K562 (cell line): ENCODE results near the gene GIPC3. TPM values are rescaled to one million over a fixed set of nuclear protein-coding genes. Genes with fewer than 3 reads are reported as not detected.

Source experiments
- ATAC-seq: fragments of 200-7000 bp; cut with Tn5 transposase; 3 replicates; pipeline ENCODE4 v1.9.1; 2020; ENCODE audit warnings: moderate library complexity
- BruUV-seq: library from RNA; stranded (reverse); fragments of 400-500 nt; replicated peaks from 2 replicates; lab custom pipeline; 2021; lab: Mats Ljungman, UMichigan
- CTCF ChIA-PET: fragments of 300-600 bp; formaldehyde crosslinking; extraction: SDS; loops from one replicate; lab custom pipeline; 2021; ENCODE audit warnings: low intra/inter-chr PET ratio; lab: Yijun Ruan, JAX
- POLR2A ChIA-PET: fragments of 300-600, 350-650 bp; sonication (Branson Sonifier 250); formaldehyde crosslinking; extraction: SDS; loops from one replicate; lab custom pipeline; 2021; ENCODE audit warnings: antibody characterized with exemption, inconsistent platforms; lab: Yijun Ruan, JAX
- DNase-seq, 4 experiments: peaks; one replicate each; pipeline versions ENCODE4 v3.0.0 to v3.0.0-alpha.2; 2011 to 2018; ENCODE audit warnings: low spot score in 3 of 4, mixed read lengths in 3 of 4; ENCODE audit errors: extremely low read depth in 1 of 4
- FAIRE-seq: peaks from 2 replicates; lab custom pipeline; 2011; peaks lifted over from hg19 to GRCh38; lab: Jason Lieb, UNC
- H2AFZ ChIP-seq: 2 replicates; pipeline ENCODE4 v1.6.0; 2011; ENCODE audit warnings: low read depth, low read length, control low read depth, inconsistent platforms
- H3K27ac ChIP-seq: fragments of 200-600 bp; 3 replicates; pipeline ENCODE4 v1.8.0; 2011; ENCODE audit warnings: low read depth, mild to moderate bottlenecking, control low read depth, inconsistent platforms, low read length, moderate library complexity, mixed read lengths; ENCODE audit errors: extremely low read depth
- H3K27me3 ChIP-seq, 2 experiments: fragments of 300-600 bp in 1 of 2; 2 replicates in 1 of 2; 3 replicates in 1 of 2; pipeline versions ENCODE4 v1.6.0 to v1.8.0; 2011; ENCODE audit warnings: inconsistent platforms in 2 of 2, low read length in 2 of 2, mild to moderate bottlenecking in 1 of 2, mixed read lengths in 1 of 2, moderate library complexity in 1 of 2; ENCODE audit not compliant: control insufficient read depth in 2 of 2, insufficient read depth in 2 of 2
- H3K36me3 ChIP-seq: fragments of 300-600 bp; 3 replicates; pipeline ENCODE4 v1.8.0; 2011; ENCODE audit warnings: mild to moderate bottlenecking, low read length, inconsistent platforms; ENCODE audit not compliant: control insufficient read depth, insufficient read depth
- H3K4me1 ChIP-seq, 2 experiments: fragments of 200-600 bp in 1 of 2; replicated peaks in 1 of 2; 2 replicates in 1 of 2; 3 replicates in 1 of 2; pipeline versions ENCODE4 v1.5.1 to v1.8.0; 2011; ENCODE audit warnings: inconsistent platforms in 2 of 2, low read length in 2 of 2, mild to moderate bottlenecking in 1 of 2, mixed read lengths in 1 of 2, moderate library complexity in 1 of 2; ENCODE audit not compliant: control insufficient read depth in 2 of 2, insufficient read depth in 2 of 2
- H3K4me2 ChIP-seq: 2 replicates; pipeline ENCODE4 v1.6.1; 2011; ENCODE audit warnings: low read length, control low read depth, inconsistent platforms, mixed read lengths; ENCODE audit not compliant: insufficient read depth
- H3K4me3 ChIP-seq: fragments of 200-600 bp; sonication (generic), shearing (Covaris generic); 2 replicates; pipeline ENCODE4 v1.5.1; 2016; ENCODE audit warnings: control low read depth, inconsistent platforms
- H3K79me2 ChIP-seq: fragments of 200-600 bp; 3 replicates; pipeline ENCODE4 v1.8.0; 2011; ENCODE audit warnings: low read length, inconsistent platforms; ENCODE audit not compliant: control insufficient read depth, insufficient read depth
- H3K9ac ChIP-seq, 2 experiments: 2 replicates each; pipeline versions ENCODE4 v1.6.0 to v1.6.1; 2011; ENCODE audit warnings: low read depth in 2 of 2, low read length in 2 of 2, control low read depth in 1 of 2, inconsistent platforms in 1 of 2, mild to moderate bottlenecking in 1 of 2, mixed read lengths in 1 of 2; ENCODE audit not compliant: insufficient read depth in 1 of 2
- H3K9me1 ChIP-seq: one replicate; pipeline ENCODE4 v1.6.0; 2011; ENCODE audit warnings: inconsistent platforms, mild to moderate bottlenecking, low read length, moderate library complexity; ENCODE audit not compliant: control insufficient read depth, insufficient read depth
- H3K9me3 ChIP-seq: replicated peaks from 2 replicates; pipeline ENCODE4 v1.5.1; 2011; ENCODE audit warnings: low read depth, low read length, inconsistent platforms; ENCODE audit not compliant: control insufficient read depth, insufficient read depth
- H4K20me1 ChIP-seq: replicated peaks from 2 replicates; pipeline ENCODE4 v1.6.1; 2011; ENCODE audit warnings: low read length, inconsistent platforms, mixed read lengths; ENCODE audit not compliant: control insufficient read depth, insufficient read depth
- KLF6 ChIP-seq: fragments of 250-450 bp; sonication (Bioruptor Pico); IDR thresholded peaks from 2 replicates; pipeline ENCODE4 v1.4.0; 2020; ENCODE audit warnings: mild to moderate bottlenecking, moderate library complexity, borderline replicate concordance
- MNT ChIP-seq, 2 experiments: fragments of 450-650 bp; conservative IDR thresholded peaks; 2 replicates each; pipeline ENCODE4 v1.6.1; 2017; ENCODE audit warnings: mild to moderate bottlenecking in 2 of 2, moderate library complexity in 2 of 2
- MYNN ChIP-seq, 2 experiments: sonication (generic); formaldehyde crosslinking in 1 of 2; IDR thresholded peaks; 2 replicates each; pipeline versions ENCODE4 v1.5.0 to v1.6.1; 2016 to 2020; ENCODE audit warnings: antibody characterized with exemption in 1 of 2, missing genetic modification reagents in 1 of 2
- POLR2G ChIP-seq: fragments of 200-400 bp; formaldehyde crosslinking; IDR thresholded peaks from 2 replicates; pipeline ENCODE4 v1.6.1; 2017; ENCODE audit warnings: low read depth, mild to moderate bottlenecking, antibody characterized with exemption, low read length, moderate library complexity
- PTBP1 ChIP-seq: fragments of 200-400 bp; formaldehyde crosslinking; IDR thresholded peaks from 2 replicates; pipeline ENCODE4 v1.6.1; 2017; ENCODE audit warnings: low read depth, low read length
- SETDB1 ChIP-seq: IDR thresholded peaks from one replicate; pipeline ENCODE4 v1.6.1; 2012; ENCODE audit warnings: low read length, control low read depth, inconsistent platforms
- SUPT5H ChIP-seq: fragments of 450-650 bp; IDR thresholded peaks from 2 replicates; pipeline ENCODE4 v1.6.1; 2016
- ZBTB33 ChIP-seq: sonication (generic); formaldehyde crosslinking; IDR thresholded peaks from 2 replicates; pipeline ENCODE4 v1.8.1; 2023; ENCODE audit warnings: mild to moderate bottlenecking, missing genetic modification reagents
- ZMIZ1 ChIP-seq, 2 experiments: fragments of 150-350 bp in 1 of 2; IDR thresholded peaks; 2 replicates each; pipeline ENCODE4 v1.6.1; 2012 to 2016; ENCODE audit warnings: low read depth in 2 of 2, low read length in 2 of 2, mild to moderate bottlenecking in 1 of 2, moderate library complexity in 1 of 2
- ZNF282 ChIP-seq: sonication (generic); formaldehyde crosslinking; IDR thresholded peaks from 2 replicates; pipeline ENCODE4 v1.8.1; 2023; ENCODE audit warnings: missing genetic modification reagents
- WGBS: fragments of 100-300 bp; shearing (Covaris generic); methylation state at CpG from one replicate; pipeline ENCODE4 v1.1.6; 2016; ENCODE audit warnings: low coverage, mixed read lengths; ENCODE audit not compliant: insufficient coverage; ENCODE audit errors: missing lambda C conversion rate; 5-methylcytosine and 5-hydroxymethylcytosine counted together
- in situ Hi-C: fragments of 300-500 bp; cut with MboI; formaldehyde crosslinking; loops from 4 replicates; pipeline ENCODE4 v1.15.0; 2018; ENCODE audit warnings: inconsistent platforms, mixed read lengths
- intact Hi-C: fragments of 100-400 bp; cut with micrococcal nuclease; formaldehyde crosslinking; loops from 2 replicates; pipeline ENCODE4 v1.14.2; 2022
- polyA plus RNA-seq, 8 experiments: library from polyadenylated mRNA; depleted of rRNA in 4 of 8; stranded (reverse) in 5 of 8; unstranded in 3 of 8; fragments of >200 nt; fragmentation: Nextera tagmentation in 2 of 8; fragmentation: Illumina TruSeq in 1 of 8; extraction: Ambion mirVana in 2 of 8; extraction: Trizol in 1 of 8; gene quantifications; 2 replicates each; pipeline versions ENCODE4 v1.2.1 to v1.2.3, GENCODE V29; 2011 to 2014; ENCODE audit warnings: inconsistent platforms in 1 of 8, missing spikeins in 1 of 8
- total RNA-seq, 7 experiments: library from RNA; depleted of rRNA in 6 of 7; stranded (reverse); fragments of >200 nt in 6 of 7; fragmentation: Illumina TruSeq in 2 of 7; extraction: Trizol in 2 of 7; gene quantifications; 2 replicates each; pipeline versions ENCODE4 v1.2.1 to v1.2.3, GENCODE V29; 2011 to 2021; ENCODE audit warnings: low replicate concordance in 1 of 7

The GIPC3 gene
- total and polyA plus RNA-seq, 9 of the 15 experiments (the other 6 are each of a cell fraction or from before 2014, with no cell fraction given), result 0.03 to 3.6 (median 1.5) TPM; not detected in 1

GRCh38 chr19:3536429-3537100 is 48.7 kb upstream of the GIPC3 start (continued):
- no peak for TF ChIP-seq MNT (conservative IDR thresholded peaks at IDR 0.05)
- TF ChIP-seq KLF6 (CRISPR knock-in tag), result no peak
- TF ChIP-seq SETDB1, result no peak
- no peak for TF ChIP-seq ZNF282 (CRISPR knock-in tag)
- peak; percentile 18; the same call in 1 of the 2 replicates for TF ChIP-seq ZBTB33 (CRISPR knock-in tag)

- H3K27ac ChIP-seq, result no peak overlapping the region
- intact Hi-C loops (no loop called here), in situ Hi-C loops (no loop called here)
- H3K79me2 ChIP-seq, result no peaks in the 10 kb centered on the region
- H3K36me3 ChIP-seq, result peaks cover 40% of the 10 kb centered on the region; the same call in 2 of the 3 replicates
- TF ChIP-seq MYNN (IDR thresholded peaks at IDR 0.05) (0 out of 2 replicates have a peak, but pooled peaks have one; percentile 37), MYNN (CRISPR knock-in tag; IDR thresholded peaks at IDR 0.05) (no peak), PTBP1 (0 out of 2 replicates have a peak, but pooled peaks have one; percentile 38), ZMIZ1 (IDR thresholded peaks at IDR 0.05; ENCODE audit: low read depth in 2 of 2, low read length in 2 of 2) (no peak), POLR2G (peak; percentile 21), SUPT5H (peak; percentile 21; the same call in 1 of the 2 replicates)
- H3K9me1 ChIP-seq, result no peaks in the 10 kb centered on the region
- H4K20me1 ChIP-seq, result 0 out of 2 replicates have a peak, but pooled peaks cover 5% of the 10 kb centered on the region
- no peak overlapping the region for H2AFZ ChIP-seq
- DNase-seq (no peak), FAIRE-seq (no peak), ATAC-seq (peak; percentile 5)
- H3K9me3 ChIP-seq, result no peaks in the 10 kb centered on the region
- 69% methylated on average over 12 of the region's 13 CpGs for WGBS
- peaks cover 7 to 46% of the 10 kb centered on the region in 2 experiments; a peak in 3 of 5 replicates for H3K4me1 ChIP-seq
- H3K27me3 ChIP-seq, result no peaks in the 10 kb centered on the region
- H3K4me3 ChIP-seq, result no peak overlapping the region
- no TSS peak for BruUV-seq
- no peak overlapping the region for H3K9ac ChIP-seq
- CTCF ChIA-PET, result interaction anchor here (0.7 kb wide), 1 partner anchor 21 kb away, joined by 3 read pairs; no protein-coding TSS in a partner anchor
- H3K4me2 ChIP-seq, result no peak overlapping the region
- POLR2A ChIA-PET, result interaction anchor here (1.1 to 3.1 kb wide), 3 partner anchors 10 to 20 kb away, joined by 5 to 15 read pairs (median 8); partner anchors contain the start of gene MFSD12
These were observed 48.2 kb upstream of the GIPC3 start for GRCh38 chr19:3537101-3537437.
